ENCODE data around the gene C2CD4B. TPM values are rescaled to one million over a fixed set of nuclear protein-coding genes. Genes with fewer than 3 reads are reported as not detected.
A peak's percentile ranks its signal among the peaks of the same experiment; 100 is the strongest.

The C2CD4B gene
- total RNA-seq, 2 experiments from 2014 or later, result 0.16 to 0.20 TPM

DNA sequence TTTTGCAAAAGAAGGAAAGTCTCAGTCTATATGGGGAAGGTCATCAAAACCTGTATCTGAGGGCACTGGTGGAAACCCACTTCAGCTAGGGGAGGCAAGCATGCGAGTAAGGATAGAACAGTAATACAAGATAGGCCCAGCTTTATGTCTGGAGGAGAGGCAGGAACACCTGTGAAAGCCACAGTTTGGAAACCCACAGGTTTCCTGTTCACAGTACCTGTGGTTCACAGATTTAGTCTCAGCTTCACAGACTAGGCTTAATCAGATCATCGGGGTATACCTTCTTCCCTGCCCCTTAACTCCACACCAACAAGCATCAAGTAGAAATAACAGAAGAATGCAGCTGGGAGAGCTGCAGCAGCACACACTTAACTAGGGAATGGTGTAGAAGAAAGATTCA, 36.2 kb downstream of the C2CD4B start:
- no peaks in the 10 kb centered on the region for H3K27me3 ChIP-seq (ENCODE audit: control insufficient read depth in 1 of 2, insufficient read depth in 2 of 2, low read length in 2 of 2)
- H3K27me3 Mint-ChIP-seq, result no peaks in the 10 kb centered on the region
- intact Hi-C loops (cut with DNase I, micrococcal nuclease), result no loop called here
- H3K27ac Mint-ChIP-seq, result peak overlapping the region; percentile 0
- H3K4me1 Mint-ChIP-seq (ENCODE audit: low read depth), result peaks cover 43% of the 10 kb centered on the region
- H3K36me3 Mint-ChIP-seq (ENCODE audit: low read depth), result no peaks in the 10 kb centered on the region
- H3K9me3 ChIP-seq (ENCODE audit: control insufficient read depth in 1 of 2, insufficient read depth in 1 of 2, low read length in 2 of 2), result no peaks in the 10 kb centered on the region
- no peak overlapping the region for H3K4me3 ChIP-seq (ENCODE audit: low read length)
- H3K4me3 Mint-ChIP-seq, result no peak overlapping the region
- ChIA-PET CTCF (interaction anchor here (0.8 kb wide), 1 partner anchor 17 kb away, joined by 3 read pairs; no protein-coding TSS in a partner anchor), POLR2A (interaction anchor here (1.4 to 1.8 kb wide), 2 partner anchors 10 to 68 kb away, joined by 3 to 11 read pairs; partner anchors contain the start of gene VPS13C)
- H3K27ac ChIP-seq (ENCODE audit: low read depth in 1 of 2, low read length in 2 of 2), result no peak overlapping the region
- no peaks in the 10 kb centered on the region for H3K36me3 ChIP-seq (ENCODE audit: insufficient read depth, low read length)
- DNase-seq (peak in 3 of 14 experiments; percentile 20 to 51 (median 35)), ATAC-seq (ENCODE audit: poor library complexity) (peak; percentile 67)
- no peaks in the 10 kb centered on the region for H3K9me3 Mint-ChIP-seq
- H3K4me1 ChIP-seq (ENCODE audit: insufficient read depth, low read length), result peaks cover 15% of the 10 kb centered on the region
- no peak for TF ChIP-seq CTCF (IDR thresholded peaks at IDR 0.05)

GRCh38 chr15:62126364-62126763, 38.7 kb downstream of the C2CD4B start:
- H3K9me3 Mint-ChIP-seq, result no peaks in the 10 kb centered on the region
- no peak for DNase-seq
- intact Hi-C loops (cut with DNase I, micrococcal nuclease), result no loop called here
- no peak for TF ChIP-seq CTCF (IDR thresholded peaks at IDR 0.05)
- ChIA-PET CTCF (interaction anchor here (0.6 kb wide), 1 partner anchor 91 kb away, joined by 3 read pairs; no protein-coding TSS in a partner anchor), POLR2A (interaction anchor here (1.0 to 1.1 kb wide), 2 partner anchors 59 to 97 kb away, joined by 5 to 7 read pairs; partner anchors contain the start of gene C2CD4A)
- Histone ChIP-seq H3K4me3 (ENCODE audit: low read length) (no peak overlapping the region), H3K27me3 (ENCODE audit: control insufficient read depth in 1 of 2, insufficient read depth in 2 of 2, low read length in 2 of 2) (no peaks in the 10 kb centered on the region), H3K36me3 (ENCODE audit: insufficient read depth, low read length) (no peaks in the 10 kb centered on the region), H3K27ac (ENCODE audit: low read depth in 1 of 2, low read length in 2 of 2) (no peak overlapping the region), H3K9me3 (ENCODE audit: control insufficient read depth in 1 of 2, insufficient read depth in 1 of 2, low read length in 2 of 2) (no peaks in the 10 kb centered on the region), H3K4me1 (ENCODE audit: insufficient read depth, low read length) (peaks cover 28% of the 10 kb centered on the region)
- no peaks in the 10 kb centered on the region for H3K27me3 Mint-ChIP-seq
- H3K4me1 Mint-ChIP-seq (ENCODE audit: low read depth), result peaks cover 67% of the 10 kb centered on the region
- H3K4me3 Mint-ChIP-seq, result no peak overlapping the region
- no peaks in the 10 kb centered on the region for H3K36me3 Mint-ChIP-seq (ENCODE audit: low read depth)
- H3K27ac Mint-ChIP-seq, result no peak overlapping the region
- ATAC-seq (ENCODE audit: poor library complexity), result no peak

DNA sequence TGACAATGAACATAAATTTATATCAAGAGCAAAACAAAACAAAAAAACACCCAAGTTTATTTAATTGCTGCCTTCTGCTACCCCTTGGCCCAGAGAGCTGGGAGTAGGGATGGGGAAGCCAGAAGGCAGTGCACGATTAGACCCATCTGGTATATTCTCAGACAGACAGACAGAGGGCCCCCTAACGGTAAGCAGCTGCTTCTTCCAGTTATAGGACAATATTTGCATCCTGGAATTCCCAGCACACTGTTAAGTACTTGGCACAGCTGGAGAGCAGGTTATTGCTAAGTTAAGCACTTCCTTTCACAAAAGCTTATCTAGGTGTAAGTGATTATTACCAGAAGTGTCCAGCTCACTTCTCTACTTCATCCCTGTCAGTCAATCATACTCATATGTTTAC, 39.3 kb downstream of the C2CD4B start:
- DNase-seq (no peak), ATAC-seq (ENCODE audit: poor library complexity) (no peak)
- H3K27me3 ChIP-seq (ENCODE audit: control insufficient read depth in 1 of 2, insufficient read depth in 2 of 2, low read length in 2 of 2), result no peaks in the 10 kb centered on the region
- H3K36me3 ChIP-seq (ENCODE audit: insufficient read depth, low read length), result no peaks in the 10 kb centered on the region
- H3K4me3 ChIP-seq (ENCODE audit: low read length), result no peak overlapping the region
- H3K9me3 Mint-ChIP-seq, result no peaks in the 10 kb centered on the region
- H3K4me1 ChIP-seq (ENCODE audit: insufficient read depth, low read length), result peaks cover 34% of the 10 kb centered on the region
- no peak overlapping the region for H3K27ac ChIP-seq (ENCODE audit: low read depth in 1 of 2, low read length in 2 of 2)
- no peaks in the 10 kb centered on the region for H3K27me3 Mint-ChIP-seq
- POLR2A ChIA-PET, result interaction anchor here (0.6 to 1.1 kb wide), 4 partner anchors 34 to 98 kb away, joined by 3 to 7 read pairs (median 4); partner anchors contain the start of genes C2CD4A and VPS13C
- intact Hi-C loops (cut with DNase I, micrococcal nuclease), result no loop called here
- H3K36me3 Mint-ChIP-seq (ENCODE audit: low read depth), result no peaks in the 10 kb centered on the region
- H3K4me3 Mint-ChIP-seq, result no peak overlapping the region
- peaks cover 71% of the 10 kb centered on the region for H3K4me1 Mint-ChIP-seq (ENCODE audit: low read depth)
- no peaks in the 10 kb centered on the region for H3K9me3 ChIP-seq (ENCODE audit: control insufficient read depth in 1 of 2, insufficient read depth in 1 of 2, low read length in 2 of 2)
- H3K27ac Mint-ChIP-seq, result peak overlapping the region; percentile 83
- CTCF ChIA-PET, result interaction anchor here (0.6 kb wide), 1 partner anchor 91 kb away, joined by 3 read pairs; no protein-coding TSS in a partner anchor
- TF ChIP-seq CTCF (IDR thresholded peaks at IDR 0.05), result no peak
